ENCODE results near the gene AUP1. TPM values are rescaled to one million over a fixed set of nuclear protein-coding genes. Genes with fewer than 3 reads are reported as not detected.

AUP1 gene
- total and polyA plus RNA-seq, 2 of the 4 experiments (the other 2 are of a cell fraction) = 47.5 to 100.0 TPM

- no peak for TF ChIP-seq MXI1 (IDR thresholded peaks at IDR 0.05; ENCODE audit: borderline replicate concordance, low read depth, low read length)
These were observed 31.6 kb downstream of the AUP1 start (continued) for GRCh38 chr2:74497777-74498499.

GRCh38 chr2:74496997-74497776, 32.3 kb downstream of the AUP1 start:
- Histone ChIP-seq H2AK5ac (ENCODE audit: low read depth, low read length) (no peak overlapping the region), H3K18ac (ENCODE audit: low read depth, low read length) (no peak overlapping the region), H3K27me3 (ENCODE audit: control insufficient read depth, insufficient read depth, low read length) (peaks cover 38% of the 10 kb centered on the region), H2BK120ac (ENCODE audit: low read depth, low read length) (no peak overlapping the region), H2AFZ (replicated peaks; ENCODE audit: low read length, poor library complexity) (peak overlapping the region; percentile 76), H3K9me1 (ENCODE audit: insufficient read depth, low read length) (no peaks in the 10 kb centered on the region), H2BK20ac (ENCODE audit: low read depth, low read length) (no peak overlapping the region), H3K56ac (ENCODE audit: extremely low read depth, insufficient read depth, low read length) (no peak overlapping the region), H2BK15ac (ENCODE audit: low read depth, low read length) (no peak overlapping the region), H3K36me3 (ENCODE audit: control insufficient read depth, insufficient read depth, low read length) (peaks cover 18% of the 10 kb centered on the region; the same call in 1 of the 2 replicates), H3K9ac (ENCODE audit: low read depth, low read length) (no peak overlapping the region), H3K9me3 (ENCODE audit: control insufficient read depth, insufficient read depth, low read length) (no peaks in the 10 kb centered on the region), H2AK9ac (replicated peaks; ENCODE audit: low read depth, low read length, poor library complexity) (no peak overlapping the region), H4K20me1 (ENCODE audit: insufficient read depth, low read length) (no peaks in the 10 kb centered on the region), H3K23ac (ENCODE audit: low read depth, low read length) (no peak overlapping the region), H2BK5ac (ENCODE audit: low read depth, low read length, poor library complexity, severe bottlenecking) (no peak overlapping the region), H4K8ac (ENCODE audit: low read depth in 2 of 2, low read length in 2 of 2) (no peak overlapping the region), H4K91ac (ENCODE audit: insufficient read depth, low read depth, low read length) (no peak overlapping the region), H3K14ac (replicated peaks; ENCODE audit: low read depth, low read length) (no peak overlapping the region), H4K5ac (ENCODE audit: low read depth, low read length) (no peak overlapping the region), H3K79me1 (ENCODE audit: low read depth in 1 of 2, low read length in 2 of 2) (peaks cover 0 to 6% of the 10 kb centered on the region in 2 experiments; a peak in 1 of 4 replicates), H3K4ac (ENCODE audit: low read depth, low read length) (no peak overlapping the region), H3K4me3 (ENCODE audit: insufficient read depth, low read depth, low read length) (no peak overlapping the region), H3K4me2 (ENCODE audit: low read depth, low read length) (no peak overlapping the region), H3K4me1 (ENCODE audit: control insufficient read depth, insufficient read depth, low read length) (peaks cover 7% of the 10 kb centered on the region; the same call in 1 of the 2 replicates), H3K27ac (ENCODE audit: insufficient read depth, low read length) (no peak overlapping the region)
- dilution Hi-C loops (cut with HindIII; ENCODE audit: low sequenced_read_pairs, unreplicated experiment) = no loop called here
- BruUV-seq (replicated peaks) = no TSS peak
- 76% methylated on average over 10 of the region's 19 CpGs; no CpG with 5 or more reads in 1 of the 2 experiments for WGBS, 2 experiments (ENCODE audit: extremely low coverage in 2 of 2, insufficient read length in 1 of 2)
- POLR2A ChIA-PET (ENCODE audit: unreplicated experiment) = no interaction called here
- CTCF ChIA-PET = interaction anchor here (1.0 kb wide), 1 partner anchor 14 kb away, joined by 3 read pairs; the partner anchor contains the start of genes CCDC142 and TTC31
- ATAC-seq (ENCODE audit: low read depth) = no peak
- intact Hi-C loops (cut with micrococcal nuclease) = no loop called here
- TF ChIP-seq POLR2A (IDR thresholded peaks at IDR 0.05; ENCODE audit: low read depth, low read length) = no peak
- no peak for DNase-seq
- in situ Hi-C loops (cut with MboI; ENCODE audit: low sequenced_read_pairs) = loop anchor here (25.0 kb wide), 1 partner anchor 365 kb away; no protein-coding TSS in a partner anchor

All from IMR-90 (cell line).